ENCODE results near the gene ARHGEF16.

DNA sequence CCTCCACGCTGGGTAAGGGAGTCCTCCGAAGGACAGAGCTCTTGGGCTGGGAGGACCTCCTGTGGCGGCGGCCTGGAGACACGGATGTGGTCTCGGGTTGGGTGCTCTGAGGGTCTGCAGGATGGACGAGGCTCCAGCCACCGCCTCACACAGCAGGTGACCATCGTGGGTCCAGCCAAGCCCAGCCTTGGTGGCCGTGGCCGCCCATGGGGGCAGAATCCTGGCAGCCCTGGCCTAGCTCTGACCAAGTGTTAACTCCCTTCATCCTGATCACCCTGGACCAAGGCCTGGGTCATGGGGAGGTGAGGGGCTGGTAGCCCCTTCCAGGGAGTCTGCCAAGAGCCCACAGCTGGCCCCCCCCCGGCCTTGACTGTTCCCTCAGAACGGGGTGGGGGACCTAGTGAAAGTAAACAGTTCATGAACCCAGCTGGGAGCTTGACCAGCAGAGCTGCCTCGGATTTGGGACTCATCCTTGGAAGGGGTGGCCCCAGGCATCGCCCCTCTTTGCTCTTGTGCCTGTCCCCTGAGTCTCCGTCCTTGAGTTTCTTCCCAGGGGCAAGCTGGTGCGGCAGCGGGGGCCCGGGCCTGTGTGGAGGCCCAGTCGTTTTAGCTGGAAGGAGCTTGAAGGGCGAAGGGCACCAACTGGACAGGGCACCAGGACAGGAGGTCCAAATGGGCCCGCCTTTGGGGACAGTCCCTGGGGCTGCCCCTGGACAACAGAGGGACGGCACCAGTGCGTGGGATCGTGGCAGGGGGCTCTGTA, 17.8 kb downstream of the ARHGEF16 start:
- TF ChIP-seq, protein P1, sequence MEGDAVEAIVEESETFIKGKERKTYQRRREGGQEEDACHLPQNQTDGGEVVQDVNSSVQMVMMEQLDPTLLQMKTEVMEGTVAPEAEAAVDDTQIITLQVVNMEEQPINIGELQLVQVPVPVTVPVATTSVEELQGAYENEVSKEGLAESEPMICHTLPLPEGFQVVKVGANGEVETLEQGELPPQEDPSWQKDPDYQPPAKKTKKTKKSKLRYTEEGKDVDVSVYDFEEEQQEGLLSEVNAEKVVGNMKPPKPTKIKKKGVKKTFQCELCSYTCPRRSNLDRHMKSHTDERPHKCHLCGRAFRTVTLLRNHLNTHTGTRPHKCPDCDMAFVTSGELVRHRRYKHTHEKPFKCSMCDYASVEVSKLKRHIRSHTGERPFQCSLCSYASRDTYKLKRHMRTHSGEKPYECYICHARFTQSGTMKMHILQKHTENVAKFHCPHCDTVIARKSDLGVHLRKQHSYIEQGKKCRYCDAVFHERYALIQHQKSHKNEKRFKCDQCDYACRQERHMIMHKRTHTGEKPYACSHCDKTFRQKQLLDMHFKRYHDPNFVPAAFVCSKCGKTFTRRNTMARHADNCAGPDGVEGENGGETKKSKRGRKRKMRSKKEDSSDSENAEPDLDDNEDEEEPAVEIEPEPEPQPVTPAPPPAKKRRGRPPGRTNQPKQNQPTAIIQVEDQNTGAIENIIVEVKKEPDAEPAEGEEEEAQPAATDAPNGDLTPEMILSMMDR (IDR thresholded peaks at IDR 0.05): no peak
- no peak for TF ChIP-seq ZFX (IDR thresholded peaks at IDR 0.05; ENCODE audit: borderline replicate concordance)
